Measurements from ENCODE around the gene GAL3ST2.
"Not testable (repeated sequence)": the region's sequence is repeated elsewhere in the genome, so short reads cannot be mapped to it uniquely, and the experiment has no call there.

DNA sequence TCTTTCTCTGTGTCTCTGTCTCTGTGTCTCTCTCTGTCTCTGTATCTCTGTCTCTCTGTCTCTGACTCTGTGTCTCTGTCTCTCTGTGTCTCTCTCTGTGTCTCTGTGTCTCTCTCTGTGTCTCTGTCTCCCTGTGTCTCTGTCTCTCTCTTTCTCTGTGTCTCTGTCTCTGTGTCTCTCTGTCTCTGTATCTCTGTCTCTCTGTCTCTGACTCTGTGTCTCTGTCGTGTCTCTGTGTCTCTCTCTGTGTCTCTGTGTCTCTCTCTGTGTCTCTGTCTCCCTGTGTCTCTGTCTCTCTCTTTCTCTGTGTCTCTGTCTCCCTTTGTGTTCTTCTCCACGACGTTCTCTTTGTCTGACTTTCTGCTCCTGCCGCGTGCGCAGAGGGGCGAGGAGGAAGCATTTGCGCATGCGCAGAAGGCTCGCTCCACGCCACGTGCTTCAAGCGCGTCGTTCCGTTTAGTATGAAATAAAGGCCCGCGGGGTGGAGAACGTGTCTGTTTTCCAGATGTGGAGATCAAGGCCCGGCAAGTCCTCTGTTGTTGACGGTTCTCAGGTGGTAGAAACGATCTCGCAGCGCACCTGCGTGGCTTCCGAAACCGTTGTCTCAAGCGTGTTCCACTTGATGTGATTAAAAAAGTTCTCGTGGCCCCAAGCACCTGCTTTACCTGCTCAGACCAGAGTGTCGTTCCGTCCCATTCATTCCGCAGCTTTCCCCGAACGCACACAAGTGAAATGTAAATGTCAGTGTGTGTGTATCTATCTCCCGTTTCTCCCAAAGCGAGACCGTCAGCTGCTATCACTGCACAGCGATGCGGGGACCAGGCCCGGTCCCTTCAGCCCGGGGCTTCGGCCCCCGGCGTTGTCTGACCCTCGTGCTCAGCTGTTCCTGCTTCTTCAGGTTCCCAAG is 47.2 kb downstream of the GAL3ST2 start:
- TF ChIP-seq, protein P1, sequence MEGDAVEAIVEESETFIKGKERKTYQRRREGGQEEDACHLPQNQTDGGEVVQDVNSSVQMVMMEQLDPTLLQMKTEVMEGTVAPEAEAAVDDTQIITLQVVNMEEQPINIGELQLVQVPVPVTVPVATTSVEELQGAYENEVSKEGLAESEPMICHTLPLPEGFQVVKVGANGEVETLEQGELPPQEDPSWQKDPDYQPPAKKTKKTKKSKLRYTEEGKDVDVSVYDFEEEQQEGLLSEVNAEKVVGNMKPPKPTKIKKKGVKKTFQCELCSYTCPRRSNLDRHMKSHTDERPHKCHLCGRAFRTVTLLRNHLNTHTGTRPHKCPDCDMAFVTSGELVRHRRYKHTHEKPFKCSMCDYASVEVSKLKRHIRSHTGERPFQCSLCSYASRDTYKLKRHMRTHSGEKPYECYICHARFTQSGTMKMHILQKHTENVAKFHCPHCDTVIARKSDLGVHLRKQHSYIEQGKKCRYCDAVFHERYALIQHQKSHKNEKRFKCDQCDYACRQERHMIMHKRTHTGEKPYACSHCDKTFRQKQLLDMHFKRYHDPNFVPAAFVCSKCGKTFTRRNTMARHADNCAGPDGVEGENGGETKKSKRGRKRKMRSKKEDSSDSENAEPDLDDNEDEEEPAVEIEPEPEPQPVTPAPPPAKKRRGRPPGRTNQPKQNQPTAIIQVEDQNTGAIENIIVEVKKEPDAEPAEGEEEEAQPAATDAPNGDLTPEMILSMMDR (IDR thresholded peaks at IDR 0.05; ENCODE audit: insufficient read depth, low read length, poor library complexity, severe bottlenecking): not testable (repeated sequence)
- not testable (repeated sequence) for TF ChIP-seq EZH2phosphoT487 (conservative IDR thresholded peaks at IDR 0.05; ENCODE audit: low read length)

All from SU-DHL-6 (cell line).